IPS-15b (cell line): ENCODE results near the gene MT2A.
"Not testable (repeated sequence)": the region's sequence is repeated elsewhere in the genome, so short reads cannot be mapped to it uniquely, and the experiment has no call there.

Experiments used
- H3K27me3 ChIP-seq: one replicate; pipeline ENCODE4 v1.6.1; 2013; ENCODE audit warnings: low read length; ENCODE audit not compliant: control insufficient read depth, insufficient read depth
- H3K36me3 ChIP-seq: one replicate; pipeline ENCODE4 v1.6.1; 2013; ENCODE audit warnings: low read length; ENCODE audit not compliant: control insufficient read depth, insufficient read depth
- H3K4me1 ChIP-seq: one replicate; pipeline ENCODE4 v1.6.1; 2013; ENCODE audit warnings: mild to moderate bottlenecking, low read length; ENCODE audit not compliant: control insufficient read depth, insufficient read depth
- H3K4me3 ChIP-seq: one replicate; pipeline ENCODE4 v1.5.1; 2013; ENCODE audit warnings: low read depth, low read length
- H3K9ac ChIP-seq: one replicate; pipeline ENCODE4 v1.6.1; 2013; ENCODE audit warnings: low read depth, mild to moderate bottlenecking, low read length
- H3K9me3 ChIP-seq: one replicate; pipeline ENCODE4 v1.6.1; 2013; ENCODE audit warnings: mild to moderate bottlenecking, low read length; ENCODE audit not compliant: control insufficient read depth, insufficient read depth

The MT2A gene

DNA sequence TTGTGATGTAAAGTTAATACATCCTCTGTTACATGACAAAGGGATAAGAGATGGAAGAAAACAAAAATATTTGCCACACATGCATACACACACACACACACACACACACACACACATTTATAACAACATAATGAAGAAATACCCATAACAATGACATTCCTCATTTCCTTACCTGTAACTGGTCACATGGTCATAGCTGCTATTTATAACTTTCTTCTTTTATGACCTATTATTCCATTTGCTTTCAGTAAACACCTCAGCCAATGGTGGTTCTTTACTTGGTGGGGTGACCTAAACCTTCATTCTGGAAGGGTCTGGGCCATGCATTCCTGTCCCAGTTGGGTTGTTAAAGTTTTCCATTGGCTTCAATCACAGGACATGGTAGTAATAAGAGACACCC lies 5.3 kb downstream of the MT2A start:
- H3K9me3 ChIP-seq, result no peaks in the 10 kb centered on the region
- no peak overlapping the region for H3K9ac ChIP-seq
- H3K4me1 ChIP-seq, result peaks cover 15% of the 10 kb centered on the region
- H3K36me3 ChIP-seq, result no peaks in the 10 kb centered on the region
- H3K27me3 ChIP-seq, result peaks cover 88% of the 10 kb centered on the region
- H3K4me3 ChIP-seq, result no peak overlapping the region

DNA sequence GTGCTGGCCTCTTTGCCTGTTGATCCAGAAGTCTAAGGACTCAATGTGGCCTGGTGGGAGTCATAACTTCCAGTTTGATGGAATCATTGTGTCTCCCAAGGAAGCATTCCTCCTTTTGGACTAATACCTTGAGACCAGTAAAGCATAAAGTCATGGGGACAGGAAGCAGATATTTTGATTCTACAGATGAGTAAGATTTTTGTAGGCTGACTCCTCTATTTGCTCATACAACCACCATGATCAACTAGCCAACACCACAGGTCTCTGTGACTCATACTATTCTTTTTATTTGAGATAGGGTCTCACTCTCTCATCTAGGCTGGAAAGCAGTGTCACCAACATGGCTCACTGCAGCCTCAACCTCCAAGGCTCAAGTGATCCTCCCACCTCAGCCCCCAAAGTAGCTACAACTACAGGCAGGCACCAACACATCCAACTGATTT lies 6.2 kb downstream of the MT2A start:
- peaks cover 11% of the 10 kb centered on the region for H3K4me1 ChIP-seq
- H3K27me3 ChIP-seq, result peaks cover 88% of the 10 kb centered on the region
- no peak overlapping the region for H3K9ac ChIP-seq
- H3K36me3 ChIP-seq, result no peaks in the 10 kb centered on the region
- H3K9me3 ChIP-seq, result no peaks in the 10 kb centered on the region
- no peak overlapping the region for H3K4me3 ChIP-seq

DNA sequence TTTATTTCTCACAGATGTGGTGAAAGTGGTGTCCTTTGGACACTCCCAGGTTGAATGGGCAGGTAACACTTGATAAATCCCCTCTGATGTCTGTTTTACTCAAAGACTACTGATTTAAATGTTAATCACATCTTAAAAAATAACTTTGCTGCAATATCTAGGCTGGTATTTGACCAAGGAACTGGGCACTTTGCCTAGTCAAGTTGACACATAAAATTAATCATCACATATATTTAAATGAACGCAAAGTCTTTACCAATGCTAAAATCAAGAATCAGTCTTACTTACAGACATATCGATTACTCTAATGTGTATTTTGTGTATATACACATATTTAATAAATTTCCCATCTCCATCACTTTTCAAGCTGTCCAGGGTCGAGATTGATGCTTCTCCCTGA lies 7.0 kb downstream of the MT2A start:
- no peak overlapping the region for H3K4me3 ChIP-seq
- H3K9ac ChIP-seq, result no peak overlapping the region
- H3K4me1 ChIP-seq, result peaks cover 9% of the 10 kb centered on the region
- H3K9me3 ChIP-seq, result no peaks in the 10 kb centered on the region
- no peaks in the 10 kb centered on the region for H3K36me3 ChIP-seq
- H3K27me3 ChIP-seq, result peaks cover 88% of the 10 kb centered on the region

DNA sequence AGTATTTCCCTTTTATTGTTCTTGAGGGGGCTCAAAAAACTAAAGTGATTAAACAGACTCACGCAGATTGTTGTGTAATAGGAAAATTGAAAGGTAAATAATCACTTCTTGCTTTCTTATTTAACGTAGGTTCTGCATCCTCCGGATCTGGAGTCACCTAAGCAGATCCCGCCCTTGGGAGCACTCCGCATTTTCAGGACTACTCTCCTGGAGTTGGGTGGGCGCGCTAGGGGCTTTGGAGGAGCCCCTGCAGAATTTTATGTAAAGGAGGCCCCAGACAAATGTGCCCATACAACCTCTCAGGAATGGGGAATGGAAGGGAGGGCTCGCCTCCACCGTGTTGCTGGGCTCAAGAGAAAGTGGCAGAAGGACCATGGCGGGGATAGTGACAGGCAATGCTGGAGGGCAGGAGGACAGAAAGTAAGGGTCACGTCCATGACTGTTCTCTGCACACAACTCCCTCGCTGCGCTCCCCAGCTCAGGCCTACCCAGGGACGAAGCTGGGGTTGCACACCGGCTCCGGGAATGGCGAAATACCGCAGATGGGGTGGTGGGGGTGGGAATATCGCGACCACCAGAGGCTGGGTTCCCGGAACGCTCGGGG lies 8.3 kb downstream of the MT2A start:
- Histone ChIP-seq H3K27me3 (peaks cover 81% of the 10 kb centered on the region), H3K4me3 (peak overlapping the region; percentile 67), H3K9ac (no peak overlapping the region), H3K36me3 (no peaks in the 10 kb centered on the region), H3K4me1 (peaks cover 12% of the 10 kb centered on the region), H3K9me3 (no peaks in the 10 kb centered on the region)

DNA sequence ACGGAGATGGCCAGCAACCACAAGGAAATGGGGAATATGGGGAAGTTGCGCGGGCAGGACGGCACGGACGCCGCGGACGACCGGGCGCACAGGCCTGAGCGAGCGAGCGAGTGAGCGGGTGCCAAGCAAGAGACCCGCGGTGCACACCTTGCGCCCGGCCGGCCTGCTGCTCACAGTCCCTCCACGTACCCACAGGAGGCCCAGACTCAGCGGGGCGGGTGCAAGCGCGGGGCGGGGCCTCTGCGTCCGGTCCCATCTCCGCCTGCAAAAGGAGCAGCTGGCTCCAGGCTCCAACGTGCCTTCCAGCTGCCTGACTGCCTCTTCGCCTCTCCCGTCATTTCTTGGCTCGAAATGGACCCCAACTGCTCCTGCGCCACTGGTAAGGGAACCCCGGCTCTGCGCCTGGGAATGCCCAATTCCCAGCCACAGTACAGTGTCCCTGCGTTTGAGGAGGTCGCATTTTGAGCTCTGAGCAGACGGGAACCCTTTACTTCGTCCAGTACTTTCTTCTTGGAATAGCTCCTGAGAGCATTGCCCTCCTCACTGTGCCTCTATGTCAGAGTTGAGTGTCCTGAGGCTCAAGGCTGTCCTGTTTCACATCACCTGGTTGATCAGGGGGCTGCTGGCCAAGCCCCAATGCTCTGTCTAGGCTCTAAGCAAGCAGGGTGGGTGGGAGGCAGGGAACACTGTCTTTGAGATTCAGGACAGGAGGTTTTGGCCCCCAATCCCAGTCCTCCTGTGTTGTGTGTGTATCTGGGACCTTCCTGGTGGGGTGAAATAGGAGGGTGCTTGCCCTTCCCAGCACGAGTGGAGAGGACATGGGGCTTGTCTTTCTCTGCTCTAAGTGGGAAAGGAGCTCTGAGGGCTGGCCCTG lies 9.1 kb downstream of the MT2A start:
- Histone ChIP-seq H3K4me1 (peaks cover 17% of the 10 kb centered on the region), H3K4me3 (peak overlapping the region; percentile 67), H3K36me3 (no peaks in the 10 kb centered on the region), H3K27me3 (peaks cover 80% of the 10 kb centered on the region), H3K9ac (no peak overlapping the region), H3K9me3 (no peaks in the 10 kb centered on the region)

DNA sequence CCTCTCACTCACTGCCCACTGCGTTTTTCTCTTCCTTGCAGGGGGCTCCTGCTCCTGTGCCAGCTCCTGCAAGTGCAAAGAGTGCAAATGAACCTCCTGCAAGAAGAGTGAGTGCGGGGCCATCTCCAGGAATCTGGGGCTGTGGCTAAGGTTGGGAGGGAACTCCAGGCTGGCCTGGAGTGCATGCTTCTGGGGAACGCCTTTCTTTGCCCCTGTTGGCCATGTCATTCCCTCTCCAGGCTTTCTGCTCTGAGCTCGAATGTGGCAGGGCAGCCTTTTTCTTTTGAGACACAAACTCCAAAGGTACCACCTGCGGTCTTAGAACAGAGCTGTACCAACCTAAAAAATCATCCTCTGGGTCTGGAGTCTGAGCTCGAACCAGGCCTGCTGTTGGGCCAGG lies 9.8 kb downstream of the MT2A start:
- H3K27me3 ChIP-seq, result peaks cover 85% of the 10 kb centered on the region
- H3K9me3 ChIP-seq, result no peaks in the 10 kb centered on the region
- H3K36me3 ChIP-seq, result no peaks in the 10 kb centered on the region
- no peak overlapping the region for H3K9ac ChIP-seq
- H3K4me1 ChIP-seq, result peaks cover 17% of the 10 kb centered on the region
- peak overlapping the region; percentile 18 for H3K4me3 ChIP-seq

DNA sequence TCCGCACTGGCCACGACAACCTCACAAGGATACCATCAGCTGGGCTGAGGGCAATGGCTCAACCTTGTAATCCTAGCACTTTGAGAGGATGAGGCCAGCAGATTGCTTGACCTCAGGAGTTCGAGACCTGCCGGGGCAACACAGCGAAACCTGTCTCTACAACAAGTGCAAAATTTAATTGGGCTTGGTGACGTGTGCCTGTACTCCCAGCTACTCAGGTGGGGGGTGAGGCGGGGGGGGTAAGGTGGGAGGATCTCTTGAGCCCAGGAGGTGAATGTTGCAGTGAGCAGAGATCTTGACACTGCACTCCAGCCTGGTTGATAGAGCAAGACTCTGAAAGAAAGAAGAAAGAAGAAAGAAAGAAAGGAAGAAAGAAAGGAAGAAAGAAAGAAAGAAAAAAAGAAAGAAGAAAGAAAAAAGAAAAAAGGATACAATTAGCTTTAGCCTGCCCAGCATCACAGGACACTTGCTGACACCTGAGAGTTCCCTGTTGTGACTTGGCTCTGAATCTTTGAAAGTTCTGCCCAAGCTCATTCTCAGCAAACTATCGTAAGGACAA lies 12.0 kb downstream of the MT2A start:
- H3K9me3 ChIP-seq, result no peaks in the 10 kb centered on the region
- peaks cover 88% of the 10 kb centered on the region for H3K27me3 ChIP-seq

DNA sequence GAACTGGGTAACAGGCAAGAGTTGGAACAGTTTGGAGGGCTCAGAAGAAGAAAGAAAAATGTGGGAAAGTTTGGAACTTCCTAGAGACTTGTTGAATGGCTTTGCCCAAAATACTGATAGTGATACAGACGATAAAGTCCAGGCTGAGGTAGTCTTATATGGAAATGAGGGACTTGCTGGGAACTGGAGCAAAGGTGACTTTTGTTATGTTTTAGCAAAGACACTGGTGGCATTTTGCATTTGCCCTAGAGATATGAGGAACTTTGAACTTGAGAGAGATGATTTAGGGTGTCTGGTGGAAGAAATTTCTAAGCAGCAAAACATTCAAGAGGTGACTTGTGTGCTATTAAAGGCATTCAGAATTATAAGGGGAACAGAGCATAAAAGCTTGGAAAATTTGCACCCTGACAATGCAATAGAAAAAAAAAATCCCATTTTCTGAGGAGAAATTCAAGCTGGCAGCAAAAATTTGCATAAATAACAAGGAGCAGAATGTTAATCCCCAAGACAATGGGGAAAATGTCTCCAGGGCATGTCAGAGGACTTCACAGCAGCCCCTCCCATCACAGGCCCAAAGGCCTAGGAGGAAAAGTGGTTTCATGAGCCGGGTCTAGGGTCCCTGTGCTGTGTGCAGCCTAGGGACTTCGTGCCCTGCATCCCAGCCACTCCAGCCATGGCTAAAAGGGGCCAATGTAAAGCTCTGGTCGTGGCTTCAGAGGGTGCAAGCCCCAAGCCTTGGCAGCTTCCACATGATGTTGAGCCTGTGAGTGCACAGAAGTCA lies 13.5 kb downstream of the MT2A start:
- not testable (repeated sequence) for H3K36me3 ChIP-seq, H3K4me3 ChIP-seq, H3K9me3 ChIP-seq, H3K9ac ChIP-seq
- Histone ChIP-seq H3K4me1 (peaks cover 20% of the 10 kb centered on the region), H3K27me3 (peaks cover 90% of the 10 kb centered on the region)

More for the DNA sequence above, 12.0 kb downstream of the MT2A start:
- Histone ChIP-seq H3K4me3 (no peak overlapping the region), H3K4me1 (peaks cover 17% of the 10 kb centered on the region), H3K36me3 (no peaks in the 10 kb centered on the region), H3K9ac (no peak overlapping the region)

DNA sequence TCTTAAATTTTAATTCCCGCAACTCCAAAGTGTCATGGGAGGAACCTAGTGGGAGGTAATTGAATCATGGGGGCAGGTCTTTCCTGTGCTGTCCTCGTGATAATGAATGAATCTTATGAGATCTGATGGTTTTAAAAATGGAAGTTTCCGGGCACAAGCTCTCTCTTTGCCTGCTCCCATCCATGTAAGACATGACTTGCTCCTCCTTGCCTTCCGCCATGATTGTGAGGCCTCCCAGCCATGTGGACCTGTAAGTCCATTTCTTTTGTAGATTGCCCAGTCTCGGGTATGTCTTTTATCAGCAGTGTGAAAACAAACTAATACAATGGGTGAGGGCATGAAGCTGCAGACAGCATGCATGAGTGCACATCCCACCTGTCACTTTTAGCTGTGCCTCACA lies 14.8 kb downstream of the MT2A start:
- peaks cover 14% of the 10 kb centered on the region for H3K4me1 ChIP-seq
- H3K4me3 ChIP-seq, H3K9me3 ChIP-seq, H3K9ac ChIP-seq, H3K36me3 ChIP-seq: not testable (repeated sequence)
- peaks cover 86% of the 10 kb centered on the region for H3K27me3 ChIP-seq

DNA sequence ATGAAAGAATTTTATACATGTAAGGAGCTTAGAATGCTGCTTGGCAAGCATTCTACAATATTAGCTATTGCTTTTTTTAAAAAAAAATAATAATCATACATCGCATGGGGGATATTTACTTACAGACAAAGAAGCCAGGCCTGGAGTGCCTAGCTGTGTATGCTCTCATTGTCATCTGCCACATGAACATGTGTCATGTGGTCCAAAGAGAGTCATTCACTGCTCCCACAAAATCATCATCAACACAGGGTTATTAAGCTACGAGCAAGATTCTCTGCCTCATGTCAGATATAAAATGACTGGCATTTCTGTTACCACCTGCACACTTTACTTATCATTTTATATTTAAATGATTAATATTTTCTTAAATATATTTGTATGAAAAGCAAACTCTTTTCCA lies 15.3 kb downstream of the MT2A start:
- Histone ChIP-seq H3K4me3 (no peak overlapping the region), H3K9ac (no peak overlapping the region), H3K36me3 (no peaks in the 10 kb centered on the region), H3K9me3 (no peaks in the 10 kb centered on the region), H3K27me3 (peaks cover 86% of the 10 kb centered on the region), H3K4me1 (peaks cover 14% of the 10 kb centered on the region)

DNA sequence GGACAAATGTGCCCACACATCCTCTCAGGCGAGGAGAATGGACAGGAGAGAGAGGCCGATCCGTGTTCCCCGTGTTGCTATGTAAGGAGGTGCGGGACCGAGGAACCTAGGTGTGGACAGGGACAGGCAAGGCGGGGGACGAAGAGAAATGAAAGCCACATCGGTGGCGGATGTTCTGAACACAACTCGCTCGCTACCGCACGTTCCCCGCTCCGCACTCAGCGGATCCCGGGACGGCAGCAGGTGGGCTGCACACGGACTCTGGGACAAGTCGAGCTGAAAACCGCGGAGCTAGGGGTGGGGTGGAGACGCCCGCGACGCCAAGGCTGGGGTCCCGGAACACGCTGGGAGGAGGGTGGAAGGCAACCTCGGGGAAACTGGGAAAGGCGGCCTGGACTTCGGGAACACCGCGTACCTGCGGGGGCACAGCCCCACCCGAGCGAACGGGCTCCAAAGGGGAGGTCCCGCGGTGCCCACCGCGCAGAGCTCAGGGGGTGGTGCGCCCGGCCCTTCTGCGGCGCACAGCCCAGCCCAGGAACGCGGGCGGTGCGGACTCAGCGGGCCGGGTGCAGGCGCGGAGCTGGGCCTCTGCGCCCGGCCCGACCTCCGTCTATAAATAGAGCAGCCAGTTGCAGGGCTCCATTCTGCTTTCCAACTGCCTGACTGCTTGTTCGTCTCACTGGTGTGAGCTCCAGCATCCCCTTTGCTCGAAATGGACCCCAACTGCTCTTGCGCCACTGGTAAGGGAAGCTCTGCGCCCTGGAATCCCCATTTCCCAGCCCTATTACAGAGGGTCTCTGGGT lies 17.0 kb downstream of the MT2A start, which contains the start of gene MT1E:
Gene MT1E, plus strand, starts transcription at position 642 of the 803 bp plus-strand sequence. Its CDS starts 71 bp downstream, at position 713.
- H3K36me3 ChIP-seq, result no peaks in the 10 kb centered on the region
- no peaks in the 10 kb centered on the region for H3K9me3 ChIP-seq
- H3K9ac ChIP-seq, result peak within 1 kb of the TSS; percentile 24
- H3K4me3 ChIP-seq, result peak within 1 kb of the TSS; percentile 67
- peaks cover 86% of the 10 kb centered on the region for H3K27me3 ChIP-seq
- peaks cover 14% of the 10 kb centered on the region for H3K4me1 ChIP-seq
